ENCODE results near the gene ARHGAP27.

ARHGAP27 gene

GRCh38 chr17:45426561-45426960 lies 6.1 kb downstream of the ARHGAP27 start:
- no peak overlapping the region for H3K27ac ChIP-seq (ENCODE audit: low read length)
- no peak overlapping the region for H3K9ac ChIP-seq (ENCODE audit: low read length)
- H3K27me3 ChIP-seq (ENCODE audit: control insufficient read depth, insufficient read depth, low read length): peaks cover 50% of the 10 kb centered on the region
- peaks cover 10% of the 10 kb centered on the region for H3K4me1 ChIP-seq (ENCODE audit: control insufficient read depth, low read depth, low read length)
- H3K36me3 ChIP-seq (ENCODE audit: control insufficient read depth, low read depth, low read length): no peaks in the 10 kb centered on the region
- H3K4me3 ChIP-seq (ENCODE audit: low read length): no peak overlapping the region
- H3K9me3 ChIP-seq (ENCODE audit: control insufficient read depth, low read depth, low read length): no peaks in the 10 kb centered on the region

- no peaks in the 10 kb centered on the region for H3K9me3 ChIP-seq (ENCODE audit: control insufficient read depth, low read depth, low read length)
- H3K27me3 ChIP-seq (ENCODE audit: control insufficient read depth, insufficient read depth, low read length): peaks cover 44% of the 10 kb centered on the region
- H3K27ac ChIP-seq (ENCODE audit: low read length): no peak overlapping the region
- H3K9ac ChIP-seq (ENCODE audit: low read length): no peak overlapping the region
- no peaks in the 10 kb centered on the region for H3K36me3 ChIP-seq (ENCODE audit: control insufficient read depth, low read depth, low read length)
- peaks cover 10% of the 10 kb centered on the region for H3K4me1 ChIP-seq (ENCODE audit: control insufficient read depth, low read depth, low read length)
- H3K4me3 ChIP-seq (ENCODE audit: low read length): peak overlapping the region; percentile 52
Observed at GRCh38 chr17:45425984-45426413, 6.7 kb downstream of the ARHGAP27 start.

- H3K27ac ChIP-seq (ENCODE audit: low read length): no peak overlapping the region
- H3K9ac ChIP-seq (ENCODE audit: low read length): no peak overlapping the region
- H3K4me1 ChIP-seq (ENCODE audit: control insufficient read depth, low read depth, low read length): peaks cover 10% of the 10 kb centered on the region
- H3K9me3 ChIP-seq (ENCODE audit: control insufficient read depth, low read depth, low read length): no peaks in the 10 kb centered on the region
- H3K4me3 ChIP-seq (ENCODE audit: low read length): peak overlapping the region; percentile 52
- peaks cover 38% of the 10 kb centered on the region for H3K27me3 ChIP-seq (ENCODE audit: control insufficient read depth, insufficient read depth, low read length)
- no peaks in the 10 kb centered on the region for H3K36me3 ChIP-seq (ENCODE audit: control insufficient read depth, low read depth, low read length)
Observed at GRCh38 chr17:45425125-45425983, 7.3 kb downstream of the ARHGAP27 start.

GRCh38 chr17:45424769-45425124 lies 7.9 kb downstream of the ARHGAP27 start:
- Histone ChIP-seq H3K9me3 (ENCODE audit: control insufficient read depth, low read depth, low read length) (no peaks in the 10 kb centered on the region), H3K9ac (ENCODE audit: low read length) (no peak overlapping the region), H3K4me3 (ENCODE audit: low read length) (peak overlapping the region; percentile 52), H3K27ac (ENCODE audit: low read length) (no peak overlapping the region), H3K27me3 (ENCODE audit: control insufficient read depth, insufficient read depth, low read length) (peaks cover 32% of the 10 kb centered on the region), H3K4me1 (ENCODE audit: control insufficient read depth, low read depth, low read length) (peaks cover 10% of the 10 kb centered on the region), H3K36me3 (ENCODE audit: control insufficient read depth, low read depth, low read length) (no peaks in the 10 kb centered on the region)

GRCh38 chr17:45423975-45424335 lies 8.7 kb downstream of the ARHGAP27 start:
- Histone ChIP-seq H3K4me3 (ENCODE audit: low read length) (no peak overlapping the region), H3K27ac (ENCODE audit: low read length) (no peak overlapping the region), H3K9me3 (ENCODE audit: control insufficient read depth, low read depth, low read length) (no peaks in the 10 kb centered on the region), H3K36me3 (ENCODE audit: control insufficient read depth, low read depth, low read length) (no peaks in the 10 kb centered on the region), H3K4me1 (ENCODE audit: control insufficient read depth, low read depth, low read length) (peaks cover 5% of the 10 kb centered on the region), H3K27me3 (ENCODE audit: control insufficient read depth, insufficient read depth, low read length) (peaks cover 24% of the 10 kb centered on the region), H3K9ac (ENCODE audit: low read length) (no peak overlapping the region)

GRCh38 chr17:45423304-45423974 lies 9.2 kb downstream of the ARHGAP27 start:
- Histone ChIP-seq H3K27me3 (ENCODE audit: control insufficient read depth, insufficient read depth, low read length) (peaks cover 19% of the 10 kb centered on the region), H3K27ac (ENCODE audit: low read length) (no peak overlapping the region), H3K4me3 (ENCODE audit: low read length) (no peak overlapping the region), H3K9me3 (ENCODE audit: control insufficient read depth, low read depth, low read length) (no peaks in the 10 kb centered on the region), H3K36me3 (ENCODE audit: control insufficient read depth, low read depth, low read length) (no peaks in the 10 kb centered on the region), H3K9ac (ENCODE audit: low read length) (no peak overlapping the region), H3K4me1 (ENCODE audit: control insufficient read depth, low read depth, low read length) (peaks cover 2% of the 10 kb centered on the region)

- H3K9me3 ChIP-seq (ENCODE audit: control insufficient read depth, low read depth, low read length): no peaks in the 10 kb centered on the region
- no peaks in the 10 kb centered on the region for H3K36me3 ChIP-seq (ENCODE audit: control insufficient read depth, low read depth, low read length)
- no peak overlapping the region for H3K9ac ChIP-seq (ENCODE audit: low read length)
- H3K27me3 ChIP-seq (ENCODE audit: control insufficient read depth, insufficient read depth, low read length): no peaks in the 10 kb centered on the region
- H3K4me1 ChIP-seq (ENCODE audit: control insufficient read depth, low read depth, low read length): no peaks in the 10 kb centered on the region
- no peak overlapping the region for H3K27ac ChIP-seq (ENCODE audit: low read length)
- H3K4me3 ChIP-seq (ENCODE audit: low read length): no peak overlapping the region
Observed at GRCh38 chr17:45414990-45415881, 17.4 kb downstream of the ARHGAP27 start.

- Histone ChIP-seq H3K4me1 (ENCODE audit: control insufficient read depth, low read depth, low read length) (no peaks in the 10 kb centered on the region), H3K27me3 (ENCODE audit: control insufficient read depth, insufficient read depth, low read length) (no peaks in the 10 kb centered on the region), H3K9me3 (ENCODE audit: control insufficient read depth, low read depth, low read length) (no peaks in the 10 kb centered on the region), H3K27ac (ENCODE audit: low read length) (no peak overlapping the region), H3K36me3 (ENCODE audit: control insufficient read depth, low read depth, low read length) (no peaks in the 10 kb centered on the region), H3K4me3 (ENCODE audit: low read length) (no peak overlapping the region), H3K9ac (ENCODE audit: low read length) (no peak overlapping the region)
Observed at GRCh38 chr17:45413498-45413923, 19.2 kb downstream of the ARHGAP27 start.

- H3K36me3 ChIP-seq (ENCODE audit: control insufficient read depth, low read depth, low read length): no peaks in the 10 kb centered on the region
- H3K4me1 ChIP-seq (ENCODE audit: control insufficient read depth, low read depth, low read length): no peaks in the 10 kb centered on the region
- H3K27me3 ChIP-seq (ENCODE audit: control insufficient read depth, insufficient read depth, low read length): no peaks in the 10 kb centered on the region
- no peaks in the 10 kb centered on the region for H3K9me3 ChIP-seq (ENCODE audit: control insufficient read depth, low read depth, low read length)
- H3K4me3 ChIP-seq (ENCODE audit: low read length): no peak overlapping the region
- no peak overlapping the region for H3K9ac ChIP-seq (ENCODE audit: low read length)
- H3K27ac ChIP-seq (ENCODE audit: low read length): no peak overlapping the region
Observed at GRCh38 chr17:45411348-45412105, 21.1 kb downstream of the ARHGAP27 start.

GRCh38 chr17:45410144-45411091 lies 22.3 kb downstream of the ARHGAP27 start:
- H3K27me3 ChIP-seq (ENCODE audit: control insufficient read depth, insufficient read depth, low read length): peaks cover 5% of the 10 kb centered on the region
- H3K4me1 ChIP-seq (ENCODE audit: control insufficient read depth, low read depth, low read length): peaks cover 3% of the 10 kb centered on the region
- H3K27ac ChIP-seq (ENCODE audit: low read length): no peak overlapping the region
- H3K9me3 ChIP-seq (ENCODE audit: control insufficient read depth, low read depth, low read length): no peaks in the 10 kb centered on the region
- H3K36me3 ChIP-seq (ENCODE audit: control insufficient read depth, low read depth, low read length): no peaks in the 10 kb centered on the region
- no peak overlapping the region for H3K9ac ChIP-seq (ENCODE audit: low read length)
- H3K4me3 ChIP-seq (ENCODE audit: low read length): no peak overlapping the region
